HG02970 (cell line): ENCODE results near the gene IGF1R.
"Not testable (repeated sequence)": the region's sequence is repeated elsewhere in the genome, so short reads cannot be mapped to it uniquely, and the experiment has no call there.

Source experiments
- ATAC-seq: cut with Tn5 transposase; IDR thresholded peaks from one replicate; pipeline ENCODE4 v1.9.1; 2021; ENCODE audit warnings: mild to moderate bottlenecking, moderate library complexity, moderate number of reproducible peaks; ENCODE audit not compliant: unreplicated experiment, low FRiP score

Gene IGF1R

GRCh38 chr15:99002226-99002625, 353.9 kb downstream of the IGF1R start:
- no peak for ATAC-seq

GRCh38 chr15:99003317-99003716, 355.0 kb downstream of the IGF1R start:
- not testable (repeated sequence) for ATAC-seq

GRCh38 chr15:99004998-99005974, 356.9 kb downstream of the IGF1R start:
- ATAC-seq: not testable (repeated sequence)

- ATAC-seq: no peak
These were observed 357.8 kb downstream of the IGF1R start for GRCh38 chr15:99006146-99006545.

GRCh38 chr15:99006904-99007495, 358.7 kb downstream of the IGF1R start:
- ATAC-seq: no peak

- ATAC-seq: no peak
These were observed 361.5 kb downstream of the IGF1R start for GRCh38 chr15:99009741-99010330.

GRCh38 chr15:99010768-99011167, 362.4 kb downstream of the IGF1R start:
- no peak for ATAC-seq
